ENCODE measurements around the gene APOO. TPM values are rescaled to one million over a fixed set of nuclear protein-coding genes. Genes with fewer than 3 reads are reported as not detected.

The APOO gene
- total and polyA plus RNA-seq, 4 experiments from 2014 or later = 5.1 to 18.9 (median 13.1) TPM

GRCh38 chrX:23944234-23944633, 36.5 kb upstream of the APOO start:
- Histone ChIP-seq H3K9me3 (ENCODE audit: control insufficient read depth in 1 of 2, low read length in 2 of 2) (no peaks in the 10 kb centered on the region), H3K4me1 (ENCODE audit: insufficient read depth, low read length) (no peaks in the 10 kb centered on the region), H3K27ac (ENCODE audit: low read depth, low read length) (no peak overlapping the region), H3K4me3 (ENCODE audit: low read length in 2 of 2) (no peak overlapping the region), H3K36me3 (ENCODE audit: insufficient read depth, low read length) (no peaks in the 10 kb centered on the region), H3K27me3 (ENCODE audit: insufficient read depth, low read length) (no peaks in the 10 kb centered on the region)
- DNase-seq = no peak
- H3K27ac Mint-ChIP-seq = no peak overlapping the region
- H3K36me3 Mint-ChIP-seq = peaks cover 0 to 5% of the 10 kb centered on the region in 2 donors
- no peaks in the 10 kb centered on the region for H3K4me1 Mint-ChIP-seq
- H3K4me3 Mint-ChIP-seq = no peak overlapping the region
- H3K9me3 Mint-ChIP-seq = no peaks in the 10 kb centered on the region
- ChIA-PET POLR2A (ENCODE audit: partially characterized antibody) (interaction anchor here (1.6 kb wide), 1 partner anchor 9 kb away, joined by 4 read pairs; no protein-coding TSS in a partner anchor), CTCF (ENCODE audit: partially characterized antibody) (no interaction called here)
- intact Hi-C loops (cut with micrococcal nuclease) = no loop called here
- no peaks in the 10 kb centered on the region for H3K27me3 Mint-ChIP-seq

GRCh38 chrX:23939203-23939602, 31.5 kb upstream of the APOO start:
- H3K4me3 Mint-ChIP-seq = no peak overlapping the region
- ChIA-PET CTCF (ENCODE audit: partially characterized antibody) (no interaction called here), POLR2A (ENCODE audit: partially characterized antibody) (no interaction called here)
- H3K36me3 ChIP-seq (ENCODE audit: insufficient read depth, low read length) = no peaks in the 10 kb centered on the region
- H3K27ac Mint-ChIP-seq = no peak overlapping the region
- H3K9me3 ChIP-seq (ENCODE audit: control insufficient read depth in 1 of 2, low read length in 2 of 2) = no peaks in the 10 kb centered on the region
- peaks cover 0 to 2% of the 10 kb centered on the region in 2 donors for H3K36me3 Mint-ChIP-seq
- H3K27me3 Mint-ChIP-seq = no peaks in the 10 kb centered on the region
- no peaks in the 10 kb centered on the region for H3K9me3 Mint-ChIP-seq
- no peak overlapping the region for H3K27ac ChIP-seq (ENCODE audit: low read depth, low read length)
- H3K4me3 ChIP-seq (ENCODE audit: low read length in 2 of 2) = no peak overlapping the region
- no peaks in the 10 kb centered on the region for H3K4me1 ChIP-seq (ENCODE audit: insufficient read depth, low read length)
- no peak for DNase-seq
- H3K4me1 Mint-ChIP-seq = no peaks in the 10 kb centered on the region
- no peaks in the 10 kb centered on the region for H3K27me3 ChIP-seq (ENCODE audit: insufficient read depth, low read length)
- intact Hi-C loops (cut with micrococcal nuclease) = no loop called here

GRCh38 chrX:23938690-23939089, 31.0 kb upstream of the APOO start:
- no peaks in the 10 kb centered on the region for H3K9me3 ChIP-seq (ENCODE audit: control insufficient read depth in 1 of 2, low read length in 2 of 2)
- Mint-ChIP-seq H3K36me3 (peaks cover 0 to 2% of the 10 kb centered on the region in 2 donors), H3K9me3 (no peaks in the 10 kb centered on the region), H3K4me1 (no peaks in the 10 kb centered on the region), H3K27ac (no peak overlapping the region), H3K27me3 (no peaks in the 10 kb centered on the region), H3K4me3 (no peak overlapping the region)
- no peaks in the 10 kb centered on the region for H3K36me3 ChIP-seq (ENCODE audit: insufficient read depth, low read length)
- H3K4me3 ChIP-seq (ENCODE audit: low read length in 2 of 2) = no peak overlapping the region
- POLR2A ChIA-PET (ENCODE audit: partially characterized antibody) = interaction anchor here (0.7 kb wide), 1 partner anchor 13 kb away, joined by 3 read pairs; no protein-coding TSS in a partner anchor
- H3K27me3 ChIP-seq (ENCODE audit: insufficient read depth, low read length) = no peaks in the 10 kb centered on the region
- no peak for DNase-seq
- no peak overlapping the region for H3K27ac ChIP-seq (ENCODE audit: low read depth, low read length)
- intact Hi-C loops (cut with micrococcal nuclease) = no loop called here
- CTCF ChIA-PET (ENCODE audit: partially characterized antibody) = no interaction called here
- H3K4me1 ChIP-seq (ENCODE audit: insufficient read depth, low read length) = no peaks in the 10 kb centered on the region

DNA sequence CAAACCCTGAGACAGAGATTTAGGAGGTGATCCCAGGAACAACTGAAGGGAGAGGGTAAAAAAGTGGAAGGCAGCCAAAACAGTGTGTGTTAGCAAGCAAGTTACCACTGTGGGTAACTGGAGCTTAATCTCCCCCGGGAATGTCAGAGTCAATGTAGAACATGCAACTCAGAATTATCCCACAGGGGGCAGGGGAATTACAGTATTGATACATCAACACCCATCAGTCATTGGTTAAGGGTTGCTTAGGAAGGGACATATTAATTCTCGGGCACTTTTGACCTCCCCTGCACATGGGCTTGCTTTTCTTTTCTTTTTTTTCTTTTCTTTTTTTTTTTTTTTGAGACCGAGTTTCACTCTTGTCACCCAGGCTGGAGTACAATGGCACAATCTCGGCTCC, 29.4 kb upstream of the APOO start:
- H3K27me3 Mint-ChIP-seq = no peaks in the 10 kb centered on the region
- Histone ChIP-seq H3K36me3 (ENCODE audit: insufficient read depth, low read length) (no peaks in the 10 kb centered on the region), H3K9me3 (ENCODE audit: control insufficient read depth in 1 of 2, low read length in 2 of 2) (no peaks in the 10 kb centered on the region), H3K4me3 (ENCODE audit: low read length in 2 of 2) (no peak overlapping the region), H3K27me3 (ENCODE audit: insufficient read depth, low read length) (no peaks in the 10 kb centered on the region), H3K4me1 (ENCODE audit: insufficient read depth, low read length) (peaks cover 4% of the 10 kb centered on the region), H3K27ac (ENCODE audit: low read depth, low read length) (no peak overlapping the region)
- no peaks in the 10 kb centered on the region for H3K9me3 Mint-ChIP-seq
- ChIA-PET POLR2A (ENCODE audit: partially characterized antibody) (no interaction called here), CTCF (ENCODE audit: partially characterized antibody) (no interaction called here)
- no peak for DNase-seq
- H3K36me3 Mint-ChIP-seq = no peaks in the 10 kb centered on the region
- H3K27ac Mint-ChIP-seq = no peak overlapping the region
- H3K4me3 Mint-ChIP-seq = no peak overlapping the region
- intact Hi-C loops (cut with micrococcal nuclease) = no loop called here
- H3K4me1 Mint-ChIP-seq = peaks cover 4 to 8% (median 5%) of the 10 kb centered on the region in 4 donors

DNA sequence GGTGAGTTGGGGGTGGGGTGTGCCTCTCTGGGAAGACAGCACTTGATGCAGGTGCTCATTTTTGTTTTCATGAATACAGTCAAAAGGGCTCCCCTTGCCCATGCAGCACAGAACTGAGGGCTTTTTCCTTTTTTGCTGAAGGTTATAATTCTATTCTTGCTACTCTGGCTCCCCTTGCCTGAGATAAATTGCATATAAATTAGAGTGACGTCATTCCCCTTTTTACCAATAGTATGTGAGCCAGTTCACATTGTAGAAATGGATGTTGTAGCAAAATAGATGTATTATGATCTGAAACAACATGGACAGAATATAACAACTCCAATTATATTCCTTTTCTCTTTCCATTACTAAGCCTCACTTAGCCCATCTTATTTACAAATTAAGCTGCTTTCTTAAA, 28.4 kb upstream of the APOO start:
- H3K36me3 ChIP-seq (ENCODE audit: insufficient read depth, low read length) = no peaks in the 10 kb centered on the region
- no peak overlapping the region for H3K4me3 ChIP-seq (ENCODE audit: low read length in 2 of 2)
- H3K27ac ChIP-seq (ENCODE audit: low read depth, low read length) = no peak overlapping the region
- Mint-ChIP-seq H3K27ac (no peak overlapping the region), H3K9me3 (no peaks in the 10 kb centered on the region), H3K4me1 (peaks cover 12 to 18% (median 13%) of the 10 kb centered on the region in 4 donors), H3K4me3 (no peak overlapping the region), H3K27me3 (no peaks in the 10 kb centered on the region), H3K36me3 (no peaks in the 10 kb centered on the region)
- no peak for DNase-seq
- H3K27me3 ChIP-seq (ENCODE audit: insufficient read depth, low read length) = no peaks in the 10 kb centered on the region
- CTCF ChIA-PET (ENCODE audit: partially characterized antibody) = no interaction called here
- H3K9me3 ChIP-seq (ENCODE audit: control insufficient read depth in 1 of 2, low read length in 2 of 2) = no peaks in the 10 kb centered on the region
- intact Hi-C loops (cut with micrococcal nuclease) = no loop called here
- POLR2A ChIA-PET (ENCODE audit: partially characterized antibody) = no interaction called here
- peaks cover 13% of the 10 kb centered on the region for H3K4me1 ChIP-seq (ENCODE audit: insufficient read depth, low read length)

DNA sequence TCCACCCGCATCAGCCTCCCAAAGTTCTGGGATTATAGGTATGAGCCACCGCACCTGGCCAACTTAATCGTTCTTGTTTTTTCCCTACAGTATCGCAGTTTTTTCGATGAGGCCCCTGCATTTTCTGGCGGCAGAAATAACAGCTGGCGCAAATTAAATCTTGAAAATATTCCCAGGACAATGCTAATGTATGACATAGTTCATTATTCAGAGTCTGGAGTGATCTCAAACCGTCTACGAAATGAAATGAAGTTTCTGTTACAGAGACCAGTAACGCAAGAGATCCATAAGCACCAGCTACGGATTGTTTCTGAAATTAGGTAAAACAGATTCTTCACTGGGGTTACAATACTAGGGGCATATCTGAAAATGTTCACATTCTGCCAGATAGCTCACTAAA, 27.4 kb upstream of the APOO start:
- Mint-ChIP-seq H3K27me3 (no peaks in the 10 kb centered on the region), H3K27ac (no peak overlapping the region), H3K9me3 (no peaks in the 10 kb centered on the region), H3K4me1 (peaks cover 15 to 21% (median 17%) of the 10 kb centered on the region in 4 donors), H3K36me3 (no peaks in the 10 kb centered on the region), H3K4me3 (no peak overlapping the region)
- CTCF ChIA-PET (ENCODE audit: partially characterized antibody) = no interaction called here
- intact Hi-C loops (cut with micrococcal nuclease) = no loop called here
- H3K36me3 ChIP-seq (ENCODE audit: insufficient read depth, low read length) = no peaks in the 10 kb centered on the region
- no peak overlapping the region for H3K4me3 ChIP-seq (ENCODE audit: low read length in 2 of 2)
- H3K27me3 ChIP-seq (ENCODE audit: insufficient read depth, low read length) = no peaks in the 10 kb centered on the region
- DNase-seq = no peak
- H3K27ac ChIP-seq (ENCODE audit: low read depth, low read length) = no peak overlapping the region
- POLR2A ChIA-PET (ENCODE audit: partially characterized antibody) = interaction anchor here (1.2 kb wide), 1 partner anchor 89 kb away, joined by 3 read pairs; no protein-coding TSS in a partner anchor
- peaks cover 22% of the 10 kb centered on the region for H3K4me1 ChIP-seq (ENCODE audit: insufficient read depth, low read length)
- no peaks in the 10 kb centered on the region for H3K9me3 ChIP-seq (ENCODE audit: control insufficient read depth in 1 of 2, low read length in 2 of 2)

- Histone ChIP-seq H3K27me3 (ENCODE audit: insufficient read depth, low read length) (no peaks in the 10 kb centered on the region), H3K9me3 (ENCODE audit: control insufficient read depth in 1 of 2, low read length in 2 of 2) (no peaks in the 10 kb centered on the region), H3K4me1 (ENCODE audit: insufficient read depth, low read length) (peaks cover 22% of the 10 kb centered on the region), H3K36me3 (ENCODE audit: insufficient read depth, low read length) (no peaks in the 10 kb centered on the region), H3K4me3 (ENCODE audit: low read length in 2 of 2) (no peak overlapping the region), H3K27ac (ENCODE audit: low read depth, low read length) (no peak overlapping the region)
- intact Hi-C loops (cut with micrococcal nuclease) = no loop called here
- DNase-seq = no peak
- no peaks in the 10 kb centered on the region for H3K9me3 Mint-ChIP-seq
- H3K27ac Mint-ChIP-seq = peak overlapping the region in 6 of 7 donors; percentile 61 to 86 (median 78)
- POLR2A ChIA-PET (ENCODE audit: partially characterized antibody) = interaction anchor here (1.3 kb wide), 1 partner anchor 93 kb away, joined by 3 read pairs; no protein-coding TSS in a partner anchor
- no peaks in the 10 kb centered on the region for H3K27me3 Mint-ChIP-seq
- peaks cover 15 to 21% (median 17%) of the 10 kb centered on the region in 4 donors for H3K4me1 Mint-ChIP-seq
- peak overlapping the region in 3 of 8 donors; percentile 5 to 15 (median 5) for H3K4me3 Mint-ChIP-seq
- no peaks in the 10 kb centered on the region for H3K36me3 Mint-ChIP-seq
- CTCF ChIA-PET (ENCODE audit: partially characterized antibody) = interaction anchor here (1.3 to 1.4 kb wide), 2 partner anchors 94 to 122 kb away, joined by 4 to 5 read pairs; partner anchors contain the start of gene EIF2S3
These were observed 24.3 kb upstream of the APOO start for GRCh38 chrX:23932046-23932445.

All from CD4-positive, alpha-beta memory T cell (primary cell).